HG02884 (cell line): Measurements from ENCODE around the gene LBR.

ENCODE experiments used
- ATAC-seq: cut with Tn5 transposase; IDR thresholded peaks from one replicate; pipeline ENCODE4 v1.9.1; 2021; ENCODE audit warnings: mild to moderate bottlenecking, moderate library complexity; ENCODE audit not compliant: unreplicated experiment

LBR gene

DNA sequence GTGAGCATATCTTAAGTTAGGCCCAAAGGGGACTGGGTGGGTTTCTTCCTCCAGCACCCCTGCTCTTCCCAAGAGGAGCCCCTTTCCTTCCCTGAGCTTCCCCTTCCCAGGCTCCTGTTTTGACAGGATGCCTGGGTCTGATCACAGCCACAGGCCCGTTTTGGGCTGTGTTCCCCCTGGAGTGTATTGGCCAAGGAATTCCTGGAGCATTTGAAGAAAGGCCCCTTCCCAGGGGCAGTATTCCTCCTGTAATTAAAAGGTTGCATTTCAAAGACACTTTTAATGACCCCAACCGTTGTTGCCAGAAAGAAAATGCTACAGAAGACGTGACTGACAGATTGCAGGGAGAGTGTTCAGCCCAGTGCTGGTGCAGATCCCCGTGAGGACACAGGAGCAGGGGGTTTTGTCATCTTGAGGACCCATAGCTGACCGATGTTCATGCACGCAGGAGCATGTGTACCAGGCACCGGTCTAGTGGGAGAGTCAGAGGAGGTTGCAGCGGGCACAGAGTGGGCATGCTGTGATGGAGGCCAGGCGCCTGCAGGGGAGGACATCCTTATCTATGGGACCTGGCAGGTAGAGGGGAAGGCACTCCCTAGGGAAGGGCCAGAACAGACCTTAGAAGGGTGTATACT, 19.3 kb upstream of the LBR start:
- ATAC-seq: no peak

- no peak for ATAC-seq
Measured at GRCh38 chr1:225446595-225446960, 18.7 kb upstream of the LBR start.

DNA sequence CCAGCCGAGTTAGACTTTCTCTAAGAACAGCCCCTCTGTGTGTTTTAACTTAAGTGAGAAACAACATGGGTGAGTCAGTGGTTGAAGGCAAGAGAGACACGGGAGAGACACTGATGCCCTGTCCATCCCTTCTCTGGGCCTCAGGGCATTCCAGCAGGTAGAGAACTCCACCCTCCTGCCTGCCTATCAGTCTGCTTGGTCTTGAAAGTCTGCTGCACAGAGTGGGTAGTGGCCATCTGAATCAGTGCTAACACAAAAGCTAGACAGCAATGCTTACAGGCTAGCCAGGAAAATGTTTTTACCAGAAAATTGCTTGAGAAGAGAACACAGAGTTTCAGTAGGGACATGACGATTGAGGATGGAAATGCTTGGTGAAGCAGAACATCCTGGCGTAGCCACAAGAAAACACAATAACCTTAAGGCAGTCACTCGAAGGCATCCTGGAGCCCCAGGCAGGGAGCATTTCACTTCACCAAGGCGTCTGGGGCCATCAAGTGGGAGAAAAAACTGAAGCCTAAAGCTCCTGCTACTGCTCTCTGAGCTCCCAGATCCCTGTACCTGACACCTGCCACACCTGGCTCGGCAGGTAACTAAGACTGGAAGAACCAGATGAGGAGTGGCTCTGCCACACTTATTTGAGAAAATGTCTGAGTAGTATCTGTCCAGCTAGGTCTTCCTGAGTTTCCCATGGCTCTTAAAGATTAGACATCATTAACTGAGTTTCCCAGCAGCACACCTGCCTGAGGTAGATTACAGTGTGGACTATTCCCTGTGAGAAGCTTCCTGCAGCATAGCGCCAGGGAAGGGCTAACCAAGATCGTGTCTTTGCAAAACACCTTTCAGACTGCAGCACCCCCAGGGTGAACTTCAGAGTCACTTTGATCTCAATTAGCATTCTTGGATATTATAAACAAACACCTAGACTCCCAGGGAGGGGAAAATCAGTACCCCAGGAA, 18.1 kb upstream of the LBR start:
- ATAC-seq: no peak

DNA sequence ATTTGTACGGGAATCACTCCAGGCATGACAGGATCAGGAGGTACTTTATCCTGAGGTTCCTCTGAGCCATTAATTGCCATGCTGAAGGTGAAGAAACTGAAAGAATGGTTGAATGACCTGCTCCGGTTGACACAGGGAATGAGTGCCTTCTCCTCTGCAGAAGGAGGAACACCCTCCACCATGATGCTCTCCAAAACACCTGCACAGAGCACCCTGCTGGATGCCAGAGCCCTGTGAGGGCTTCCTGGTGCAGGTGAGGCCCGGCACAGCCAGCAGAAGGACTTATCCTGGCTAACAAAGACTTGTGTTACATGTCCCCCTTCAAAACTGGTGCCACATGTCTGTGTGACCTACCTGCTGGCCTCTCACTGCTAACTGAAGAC, 14.3 kb upstream of the LBR start:
- ATAC-seq: no peak

GRCh38 chr1:225441314-225442122, 13.7 kb upstream of the LBR start:
- ATAC-seq: peak; percentile 34

GRCh38 chr1:225440380-225441221, 12.8 kb upstream of the LBR start:
- ATAC-seq: no peak

DNA sequence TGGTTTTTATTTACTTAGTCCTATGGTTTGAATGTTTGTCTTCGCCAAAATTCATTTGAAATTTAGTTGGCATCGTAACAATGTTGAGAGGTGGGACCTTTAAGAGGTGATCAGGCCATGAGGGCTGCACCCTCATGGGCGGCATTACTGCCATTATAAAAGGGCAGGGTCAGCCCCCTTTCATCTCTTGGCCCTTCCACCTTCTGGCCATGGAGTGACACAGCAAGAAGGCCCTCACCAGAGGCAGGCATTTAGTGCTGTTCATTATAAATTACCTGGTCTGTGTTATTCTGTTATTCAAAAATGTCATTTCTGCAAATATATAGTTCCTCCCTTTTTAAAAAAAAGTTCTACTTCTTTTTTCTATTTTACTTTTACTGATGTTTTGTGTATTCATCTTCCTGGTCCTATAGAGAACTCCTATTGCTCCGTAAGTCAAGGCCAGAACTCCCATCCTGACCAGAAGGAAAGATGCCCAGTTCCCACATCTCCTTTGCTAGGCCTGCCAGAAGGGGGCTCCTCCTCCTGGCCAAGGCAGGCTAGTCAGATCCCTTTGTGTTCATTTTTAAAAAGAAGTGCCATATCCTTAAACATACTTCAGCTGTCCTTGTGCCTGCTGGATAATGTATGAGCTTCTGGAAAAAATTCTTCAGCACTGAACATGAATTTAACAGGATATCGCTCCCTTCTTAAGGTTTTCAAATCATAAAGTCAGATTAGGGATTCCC, 10.0 kb upstream of the LBR start:
- no peak for ATAC-seq

DNA sequence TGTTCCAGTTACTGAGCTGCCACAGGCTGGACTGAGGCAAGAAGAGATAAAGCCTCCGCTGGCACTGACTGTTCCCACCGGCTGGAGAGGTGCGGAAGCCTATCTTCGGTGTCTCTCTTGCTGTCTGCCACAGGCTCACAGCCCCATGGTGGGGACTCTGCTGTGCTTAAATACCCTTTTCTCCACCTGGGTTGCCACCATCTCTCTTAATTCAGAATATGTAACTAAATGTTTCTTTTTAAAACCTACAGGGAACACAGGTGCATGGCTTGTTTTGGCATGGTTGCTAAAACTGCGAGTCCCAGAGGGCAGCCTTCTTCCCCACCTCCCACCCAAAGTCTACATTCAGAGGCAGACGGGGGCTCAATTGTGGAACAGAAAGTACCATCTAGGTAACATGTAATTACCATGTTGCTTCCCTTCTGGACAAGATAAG, 8.1 kb upstream of the LBR start:
- ATAC-seq: peak; percentile 49

DNA sequence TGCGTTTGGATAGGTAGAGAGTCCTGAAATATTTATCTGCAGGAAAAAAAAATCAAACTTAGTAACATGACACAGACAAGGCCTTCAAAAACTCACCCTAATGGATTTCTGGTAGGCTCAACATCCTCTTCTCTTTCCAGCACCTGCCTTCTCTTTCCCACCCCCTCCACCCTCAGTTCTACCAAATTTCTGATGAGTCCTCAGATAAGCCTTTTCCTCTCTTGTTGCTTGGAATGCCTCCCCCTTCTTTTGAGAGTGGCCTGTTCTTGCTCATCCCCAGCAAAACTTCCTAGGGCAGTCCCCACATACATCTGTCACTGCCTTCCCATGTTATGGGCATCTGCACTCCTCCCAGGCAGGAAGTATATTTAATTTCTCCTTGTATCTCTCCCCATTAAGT, 7.6 kb upstream of the LBR start:
- ATAC-seq: peak; percentile 14

- no peak for ATAC-seq
Measured at GRCh38 chr1:225435076-225435475, 7.2 kb upstream of the LBR start.

- ATAC-seq: no peak
Measured at GRCh38 chr1:225434046-225434445, 6.2 kb upstream of the LBR start.

DNA sequence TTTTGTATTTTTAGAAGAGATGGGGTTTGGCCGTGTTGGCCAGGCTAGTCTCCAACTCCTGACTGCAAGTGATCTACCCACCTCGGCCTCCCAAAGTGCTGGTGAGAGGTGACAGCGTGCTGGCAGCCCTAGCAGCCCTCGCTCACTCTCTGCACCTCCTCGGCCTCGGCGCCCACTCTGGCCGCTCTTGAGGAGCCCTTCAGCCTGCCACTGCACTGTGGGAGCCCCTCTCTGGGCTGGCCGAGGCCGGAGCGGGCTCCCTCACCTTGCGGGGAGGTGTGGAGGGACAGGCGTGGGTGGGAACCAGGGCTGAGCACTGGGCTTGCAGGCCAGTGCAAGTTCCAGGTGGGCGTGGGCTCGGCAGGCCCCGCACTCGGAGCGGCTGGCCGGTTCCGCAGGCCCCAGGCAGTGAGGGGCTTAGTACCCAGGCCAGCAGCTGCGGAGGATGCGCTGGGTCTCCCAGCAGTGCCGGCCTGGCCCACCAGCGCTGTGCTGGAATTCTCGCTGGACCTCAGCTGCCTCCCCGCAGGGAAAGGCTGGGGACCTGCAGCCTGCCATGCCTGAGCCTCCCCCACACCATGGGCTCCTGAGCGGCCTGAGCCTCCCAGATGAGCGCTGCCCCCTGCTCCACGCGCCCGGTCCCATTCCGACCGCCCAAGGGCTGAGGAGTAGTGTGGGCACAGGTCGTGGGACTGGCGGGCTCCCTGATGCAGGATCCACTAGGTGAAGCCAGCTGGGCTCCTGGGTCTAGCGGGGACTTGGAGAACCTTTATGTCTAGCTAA, 3.4 kb upstream of the LBR start:
- ATAC-seq: no peak

- no peak for ATAC-seq
Measured at GRCh38 chr1:225430301-225430700, 2.5 kb upstream of the LBR start.

DNA sequence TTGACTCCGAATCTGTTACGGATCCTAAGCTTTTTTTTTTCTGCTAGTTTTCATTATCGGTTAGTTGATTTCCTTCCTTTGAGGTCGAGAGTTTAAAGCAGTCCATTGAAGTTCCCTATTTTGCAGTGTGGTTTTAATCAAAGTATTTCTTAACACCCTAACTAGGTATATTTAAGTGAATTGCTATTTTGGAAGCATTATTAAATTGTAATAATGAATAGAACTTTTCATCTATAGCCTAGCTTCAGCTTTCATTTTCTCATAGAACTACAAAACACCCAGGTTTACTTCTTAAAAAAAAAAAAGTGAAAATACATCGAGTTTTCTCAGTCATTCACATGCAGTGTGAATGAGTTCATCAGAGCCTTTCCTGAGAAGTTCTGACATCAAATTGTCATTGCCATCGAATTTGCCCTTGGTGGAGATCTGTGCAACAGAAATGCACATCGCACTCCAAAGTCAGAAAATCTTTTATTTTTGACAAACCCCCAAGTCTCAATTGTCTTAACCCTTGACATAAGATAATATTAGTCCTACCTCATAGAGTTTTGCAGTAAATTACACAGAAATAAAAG, 1.1 kb upstream of the LBR start:
- ATAC-seq: no peak

DNA sequence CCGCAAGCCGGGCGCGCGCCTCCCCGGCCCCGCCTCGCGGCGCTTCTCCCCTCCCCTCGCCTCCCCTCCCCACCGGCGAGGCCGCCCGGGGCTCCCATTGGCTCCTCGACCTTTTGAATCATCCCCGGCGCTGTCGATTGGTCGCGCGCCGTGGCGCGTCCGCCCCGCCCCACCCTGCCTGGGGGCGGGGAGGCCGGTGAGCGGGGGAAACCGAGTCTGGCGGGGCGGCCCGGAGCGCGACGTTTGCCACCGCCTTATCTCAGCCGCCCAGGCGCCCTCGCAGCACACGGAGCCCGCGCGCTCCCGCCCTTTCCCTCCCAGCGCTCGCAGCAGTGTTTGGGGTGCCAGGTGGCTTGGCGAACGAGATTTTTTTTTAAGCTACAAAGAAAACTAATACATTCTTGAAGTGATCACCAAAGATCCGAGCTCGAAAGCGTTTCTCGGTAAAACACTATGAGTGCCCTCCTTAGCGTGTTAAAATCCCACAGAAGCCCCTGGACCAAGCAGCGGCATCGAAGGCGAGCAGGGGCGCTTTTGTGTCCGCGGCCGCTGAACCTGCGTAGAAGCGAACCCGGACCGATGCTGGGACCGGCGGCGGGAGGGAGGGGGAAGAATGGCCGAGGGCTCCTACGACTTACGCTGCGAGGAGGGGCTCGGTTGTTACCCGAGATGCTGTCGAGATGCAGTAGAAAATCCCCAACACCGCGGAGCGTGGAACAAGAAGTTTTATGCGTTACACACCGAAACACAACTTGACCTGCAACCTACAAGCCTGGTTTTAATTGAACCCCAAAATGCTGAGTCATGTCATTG, 436 bp upstream of the LBR start:
- ATAC-seq: peak; percentile 82

DNA sequence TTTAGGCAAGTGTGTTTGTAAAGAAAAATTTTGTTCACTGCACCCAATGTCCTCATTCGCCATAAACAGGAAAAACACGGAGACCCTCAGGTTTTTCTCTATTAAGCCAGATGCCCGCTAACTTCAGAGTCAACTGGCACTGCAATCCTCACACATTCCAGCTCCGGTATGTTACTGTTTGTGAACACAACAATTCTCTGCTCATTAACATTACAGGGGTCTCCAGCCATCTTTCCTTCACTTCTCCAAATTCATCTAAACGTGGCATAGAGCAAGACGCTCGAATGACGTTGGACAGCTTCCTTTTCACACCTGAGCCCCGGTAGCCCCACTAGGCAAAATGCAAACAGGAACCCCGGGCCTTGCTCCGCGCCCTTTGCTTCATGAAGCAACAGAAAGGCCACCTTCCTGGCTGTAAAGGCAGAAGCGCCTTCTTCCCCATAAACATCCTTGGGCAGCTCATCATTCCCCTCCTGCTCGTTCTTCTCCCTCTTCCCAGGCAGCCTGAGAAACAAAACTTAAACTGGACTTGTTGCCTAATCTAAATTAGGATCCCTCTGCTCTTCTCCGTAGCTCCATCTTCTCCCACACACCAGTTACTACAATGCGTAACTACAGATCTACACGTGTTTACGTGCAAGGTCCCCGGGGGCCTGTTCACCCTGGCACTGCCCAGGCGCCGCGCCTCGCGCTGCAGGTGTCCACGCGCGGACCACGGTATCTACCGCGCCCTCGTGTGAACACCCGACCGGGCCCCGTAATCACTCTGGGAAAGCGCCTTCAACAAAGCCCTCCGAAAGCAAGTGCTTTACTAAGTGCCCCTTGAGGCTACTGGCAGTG, 1.2 kb downstream of the LBR start:
- no peak for ATAC-seq

DNA sequence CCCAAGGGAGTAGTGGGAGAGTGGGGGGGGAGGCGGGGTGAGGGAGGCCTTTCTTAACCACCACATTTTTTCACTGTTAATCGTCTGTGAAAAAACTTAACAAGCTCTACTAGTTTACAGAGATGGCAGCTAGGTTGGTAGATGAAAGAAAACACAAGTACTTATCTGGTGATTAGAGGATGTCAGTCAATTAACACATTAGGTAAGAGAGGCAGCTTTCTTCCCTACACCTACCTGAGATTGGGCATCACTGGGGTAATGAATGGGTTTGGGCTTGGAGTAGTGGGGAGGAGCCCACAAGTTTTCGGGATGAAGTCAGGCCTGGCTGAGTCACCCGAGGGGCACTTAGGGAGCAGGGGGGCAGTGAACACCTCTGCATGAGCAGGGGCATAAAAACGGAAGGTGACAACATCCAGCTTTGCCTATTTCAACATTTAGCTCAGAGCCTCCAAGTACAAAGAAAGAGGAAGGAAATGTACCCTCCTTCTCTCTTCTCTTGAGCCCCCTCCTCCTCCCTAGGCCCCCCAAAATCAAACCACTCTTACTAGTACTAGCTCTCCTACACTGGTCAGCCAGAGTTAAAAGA, 2.5 kb downstream of the LBR start:
- ATAC-seq: no peak
